ENCODE measurements around the gene HOXD10.

The HOXD10 gene

DNA sequence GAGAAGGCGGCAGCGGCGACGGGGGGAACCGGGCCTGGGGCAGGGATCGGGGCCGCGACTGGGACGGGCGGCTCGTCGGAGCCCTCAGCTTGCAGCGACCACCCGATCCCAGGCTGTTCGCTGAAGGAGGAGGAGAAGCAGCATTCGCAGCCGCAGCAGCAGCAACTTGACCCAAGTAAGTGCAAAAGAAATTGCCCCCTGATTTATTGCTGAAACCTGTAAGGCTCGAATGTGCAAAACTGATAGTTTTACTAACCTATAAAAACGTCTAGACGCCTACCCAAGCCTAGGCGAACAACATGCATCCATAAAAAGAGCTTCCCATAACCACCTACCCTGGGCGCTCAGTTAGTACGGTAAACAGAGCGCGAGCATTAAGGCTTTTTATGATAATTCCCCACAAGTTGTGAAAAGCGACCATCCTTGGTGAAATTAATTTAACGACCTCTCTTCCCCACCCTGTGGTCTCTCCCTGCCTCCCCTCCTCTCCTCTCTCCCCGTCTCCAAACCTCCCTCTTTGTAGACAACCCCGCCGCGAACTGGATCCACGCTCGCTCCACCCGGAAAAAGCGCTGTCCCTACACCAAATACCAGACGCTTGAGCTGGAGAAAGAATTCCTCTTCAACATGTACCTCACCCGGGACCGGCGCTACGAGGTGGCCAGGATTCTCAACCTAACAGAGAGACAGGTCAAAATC is 7.0 kb downstream of the HOXD10 start:
- DNase-seq: no peak

DNA sequence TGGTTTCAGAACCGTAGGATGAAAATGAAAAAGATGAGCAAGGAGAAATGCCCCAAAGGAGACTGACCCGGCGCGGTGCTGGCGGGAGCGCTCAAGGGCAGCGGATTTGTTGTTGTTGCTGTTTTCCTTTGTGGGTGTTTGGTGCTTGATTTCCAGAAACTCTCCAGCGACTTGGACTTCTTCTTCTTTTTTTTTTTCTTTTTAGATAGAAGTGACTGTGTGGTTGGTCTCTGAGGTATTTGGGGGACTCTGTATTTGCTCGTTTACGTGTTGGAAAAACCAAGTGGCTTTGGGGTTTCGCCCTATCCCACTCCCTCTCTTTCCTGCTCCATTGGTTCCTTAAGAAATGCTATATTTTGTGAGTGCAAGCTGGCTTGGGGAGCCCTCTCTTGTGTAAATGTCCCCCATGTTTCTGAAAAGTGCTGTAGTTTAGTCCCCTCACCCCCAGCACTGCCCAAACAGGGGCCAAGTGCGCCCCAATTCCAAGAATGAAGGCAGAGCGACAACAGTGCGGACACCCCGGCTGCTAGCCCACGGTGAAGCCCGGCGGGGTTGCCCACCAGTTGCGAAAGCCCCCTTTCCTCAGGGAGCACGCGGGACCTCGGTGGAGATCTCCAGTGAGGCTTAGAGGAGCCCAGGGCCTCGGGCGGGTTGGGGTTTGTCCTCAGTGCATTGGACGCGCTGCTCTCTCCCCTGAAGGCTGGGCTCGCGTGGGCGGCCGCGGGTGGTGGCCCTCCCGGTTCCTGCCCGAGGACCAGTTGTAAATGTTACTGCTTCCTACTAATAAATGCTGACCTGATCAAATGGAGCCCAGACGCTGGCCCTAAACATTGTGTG is 7.8 kb downstream of the HOXD10 start:
- no peak for DNase-seq

DNA sequence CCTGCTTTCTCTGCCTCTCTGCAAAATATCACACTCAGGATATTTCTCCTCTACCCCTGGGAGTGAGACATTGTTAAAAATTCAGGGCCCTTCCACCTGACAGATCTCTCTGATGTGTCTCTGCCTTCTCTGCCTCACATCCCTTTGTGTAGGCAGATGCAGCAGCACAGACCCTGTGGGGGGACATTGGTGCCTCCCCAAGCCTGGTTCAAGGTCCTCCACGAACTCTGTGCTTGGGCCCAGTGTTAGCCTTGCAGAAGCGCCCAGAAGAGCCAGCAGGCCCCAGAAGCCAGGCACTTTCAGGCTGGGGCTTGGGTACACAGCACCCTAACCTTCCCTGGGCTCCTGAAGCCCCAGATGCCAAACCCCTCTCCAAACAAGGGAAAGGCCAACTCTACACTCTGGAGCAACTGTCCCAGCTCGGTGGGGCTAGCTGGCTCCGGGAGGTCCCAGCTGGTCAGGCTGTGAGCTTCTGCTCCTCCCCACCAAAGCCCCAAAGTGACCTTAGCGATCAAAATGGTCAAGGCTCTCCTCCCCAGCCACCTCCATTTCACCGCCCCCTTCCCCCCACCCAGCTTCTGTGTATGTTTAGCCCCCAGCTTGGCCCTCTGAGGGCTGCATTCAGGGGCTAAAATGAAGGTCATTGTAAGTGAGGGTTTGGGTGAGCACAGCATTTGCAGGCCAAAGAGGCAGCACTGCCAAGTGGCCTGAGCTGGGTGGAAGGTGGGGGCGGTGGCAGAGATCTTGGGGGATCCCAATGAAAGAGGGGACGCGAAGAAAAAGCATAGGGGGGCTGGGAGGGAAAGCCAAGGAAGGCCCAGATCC is 8.6 kb downstream of the HOXD10 start:
- DNase-seq: no peak

DNA sequence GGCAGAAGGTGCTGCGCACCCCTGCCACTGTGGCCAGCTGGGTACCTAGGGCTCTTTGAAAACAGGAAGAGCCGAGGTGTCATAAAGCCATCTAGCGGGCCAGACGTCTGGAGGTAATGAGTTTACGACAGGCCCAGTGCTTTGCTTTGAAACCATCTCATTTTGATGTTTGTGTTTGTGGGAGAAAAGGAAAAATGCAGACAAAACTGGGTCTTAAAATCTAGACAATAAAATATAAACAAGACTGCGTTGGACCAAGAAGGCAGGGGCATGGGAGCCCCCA is 9.1 kb downstream of the HOXD10 start:
- no peak for DNase-seq

DNA sequence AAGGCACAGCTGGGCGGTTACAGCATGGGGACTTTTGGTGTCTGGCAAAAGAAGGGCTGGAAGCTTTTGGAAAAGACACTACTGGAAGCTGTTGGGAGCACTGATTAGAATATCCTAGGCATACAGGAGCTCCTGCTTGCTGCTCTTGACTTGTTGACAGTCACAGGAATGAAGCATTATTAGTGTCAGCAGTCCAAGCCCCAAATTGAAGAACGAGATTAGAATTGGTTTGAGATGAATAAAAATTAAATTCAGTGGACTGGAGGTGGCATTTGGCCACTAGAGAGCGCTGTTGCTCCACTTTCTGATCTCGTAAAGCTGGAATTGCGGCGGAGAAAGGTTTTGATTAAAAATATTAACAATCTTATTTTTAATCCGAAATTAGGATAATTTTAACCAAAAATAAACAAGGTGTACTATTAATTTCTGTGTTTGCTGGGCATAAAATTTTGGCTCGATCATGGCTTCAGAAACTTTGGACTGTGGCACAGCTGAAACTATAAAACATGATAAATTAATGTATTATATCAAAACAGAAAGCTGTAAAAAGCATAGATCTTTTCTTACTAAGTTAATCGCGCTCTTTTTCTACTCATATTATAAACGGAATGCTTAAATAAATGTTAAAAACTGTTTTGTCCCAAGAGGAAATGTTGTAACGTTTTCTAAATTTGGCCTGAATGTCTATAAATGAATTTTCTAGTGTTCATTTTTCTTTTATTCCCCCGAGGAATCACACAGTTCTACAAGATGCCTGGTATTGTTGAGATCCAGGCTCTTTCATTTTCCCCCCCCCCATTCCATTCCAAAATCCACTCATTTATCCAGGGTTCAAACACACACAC is 10.6 kb downstream of the HOXD10 start:
- peak; percentile 68 for DNase-seq

DNA sequence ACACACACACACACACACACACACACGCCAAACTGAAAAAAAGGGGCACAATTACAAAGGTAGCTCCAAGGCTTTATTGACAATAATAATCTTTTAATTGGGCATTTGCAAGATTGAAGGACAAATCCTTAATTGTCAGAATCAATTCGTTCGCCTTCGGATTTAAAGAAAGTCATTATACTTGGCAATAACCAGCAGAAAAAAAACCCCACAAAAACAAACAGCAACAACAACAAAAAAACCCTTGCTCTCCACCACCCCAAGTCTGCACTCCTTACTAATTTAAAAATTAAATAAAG is 11.1 kb downstream of the HOXD10 start:
- DNase-seq: no peak

DNA sequence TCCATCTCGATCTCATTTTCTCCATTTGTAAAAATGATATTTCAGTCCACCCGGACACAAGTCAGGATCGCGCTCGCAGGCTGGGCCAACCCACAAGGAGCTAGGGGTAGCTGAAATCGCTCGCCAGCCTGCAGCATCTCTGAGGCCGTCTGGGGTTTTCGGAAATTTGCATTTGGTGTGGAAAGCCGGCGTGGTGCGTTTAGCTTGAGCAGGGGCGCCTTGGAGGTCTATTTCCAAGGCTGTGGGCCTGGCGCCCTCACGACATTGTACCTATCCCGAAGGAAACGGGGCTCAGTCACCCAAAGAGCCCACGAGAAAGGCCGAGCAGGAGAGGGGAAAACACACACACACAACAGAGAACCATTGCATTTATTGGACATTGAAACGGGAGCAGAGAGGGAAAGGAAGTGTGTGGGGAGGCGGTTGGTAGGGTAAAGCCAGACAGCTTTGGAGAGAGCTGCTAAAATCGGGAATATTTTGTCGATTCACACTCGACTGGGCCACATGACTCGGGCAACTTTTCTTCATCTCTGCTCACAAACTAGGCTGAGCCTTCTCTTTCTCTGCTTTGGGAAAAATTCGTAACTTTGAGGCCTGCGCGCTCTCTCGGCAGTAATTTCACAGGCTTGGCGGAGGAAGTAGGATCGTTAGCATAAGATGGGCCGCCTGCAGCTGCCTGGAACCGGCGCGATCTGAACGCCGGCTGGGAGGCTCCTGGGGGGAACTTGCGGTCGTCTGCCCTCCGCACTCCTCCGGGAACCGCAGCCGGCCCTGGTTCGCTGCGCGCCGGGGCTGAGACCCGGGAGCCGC is 11.8 kb downstream of the HOXD10 start:
- DNase-seq: no peak

DNA sequence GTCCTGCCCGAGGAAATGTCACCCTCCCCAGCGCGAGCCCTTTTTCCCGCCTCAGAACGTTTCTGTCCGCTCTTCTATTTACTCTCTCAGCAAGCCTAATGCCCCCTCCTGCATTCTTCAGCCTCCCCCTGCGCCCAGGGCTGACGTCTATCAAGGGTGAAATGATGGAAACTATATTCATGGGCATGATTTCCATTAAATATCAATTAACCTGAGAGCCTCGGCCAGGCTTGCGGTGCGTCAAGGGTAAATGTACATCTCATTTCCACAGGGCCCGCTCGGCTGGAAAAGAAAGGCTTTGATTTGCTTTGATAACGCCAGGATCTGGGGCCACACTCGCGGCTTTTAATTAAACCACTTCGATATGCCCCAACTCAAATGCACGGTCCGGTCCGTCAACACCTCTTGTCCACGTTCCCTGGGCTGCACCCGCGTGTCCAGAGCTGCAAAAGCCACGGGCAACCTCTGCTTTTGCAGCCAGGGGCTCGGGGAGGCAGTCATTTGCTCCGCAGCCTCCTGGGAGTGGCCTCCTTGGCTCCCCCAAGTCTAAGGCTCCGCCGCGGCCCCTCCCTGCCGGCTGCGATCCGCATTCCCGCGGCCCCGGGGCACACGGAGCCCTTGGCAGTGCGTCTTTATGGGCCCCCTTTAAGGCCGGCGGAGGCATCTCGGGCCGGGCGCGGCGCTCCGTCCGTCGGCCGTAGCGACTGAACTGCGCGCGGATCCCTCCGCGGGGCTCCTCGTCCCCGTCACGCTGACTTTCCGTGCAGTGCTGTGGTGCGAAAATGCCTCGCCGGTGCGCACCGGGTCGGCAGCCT is 12.6 kb downstream of the HOXD10 start, which contains the start of gene HOXD8:
TSS of gene HOXD8 (plus strand) at position 724 of the 815 bp plus-strand sequence. CDS start 662 bp downstream, outside the sequence.
- no peak for DNase-seq

DNA sequence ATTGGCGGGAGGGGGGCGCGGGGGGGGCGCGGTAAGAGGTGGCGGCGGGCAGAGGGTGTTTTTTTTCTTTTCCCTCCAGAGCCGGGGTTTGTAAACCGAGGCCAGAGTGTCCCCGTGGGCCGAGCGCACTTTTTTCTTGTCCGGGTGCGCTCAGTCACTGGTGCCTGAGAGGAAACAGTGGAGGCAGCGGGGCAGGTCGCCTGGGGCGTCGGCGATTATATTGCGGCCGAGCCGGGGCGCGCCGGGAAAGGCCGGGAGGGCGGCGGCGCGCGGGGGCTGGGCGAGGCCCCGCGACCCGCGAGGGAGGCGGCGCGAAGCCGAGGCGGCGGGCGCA is 13.2 kb downstream of the HOXD10 start:
- no peak for DNase-seq

DNA sequence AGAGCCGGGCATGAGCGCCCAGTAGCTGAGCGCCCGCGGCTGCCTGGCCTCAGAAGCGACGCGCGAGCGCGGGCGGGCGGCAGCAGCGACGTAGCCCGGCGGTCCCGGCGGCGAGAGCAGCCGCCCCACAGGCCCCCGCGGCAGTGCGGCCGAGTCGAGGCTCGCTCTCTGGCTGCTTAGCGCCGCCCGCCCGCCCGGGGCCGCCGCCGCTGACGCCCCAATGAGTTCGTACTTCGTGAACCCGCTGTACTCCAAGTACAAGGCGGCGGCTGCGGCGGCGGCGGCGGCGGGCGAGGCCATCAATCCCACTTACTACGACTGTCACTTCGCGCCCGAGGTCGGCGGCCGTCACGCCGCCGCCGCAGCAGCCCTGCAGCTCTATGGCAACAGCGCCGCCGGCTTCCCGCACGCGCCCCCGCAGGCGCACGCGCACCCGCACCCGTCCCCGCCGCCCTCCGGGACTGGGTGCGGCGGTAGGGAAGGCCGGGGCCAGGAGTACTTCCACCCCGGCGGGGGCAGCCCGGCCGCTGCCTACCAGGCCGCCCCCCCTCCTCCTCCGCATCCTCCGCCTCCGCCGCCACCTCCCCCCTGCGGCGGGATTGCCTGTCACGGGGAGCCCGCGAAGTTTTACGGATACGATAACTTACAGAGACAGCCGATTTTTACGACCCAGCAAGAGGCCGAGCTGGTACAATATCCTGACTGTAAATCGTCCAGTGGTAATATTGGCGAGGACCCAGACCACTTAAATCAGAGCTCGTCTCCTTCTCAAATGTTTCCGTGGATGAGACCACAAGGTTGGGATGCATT is 13.8 kb downstream of the HOXD10 start:
- no peak for DNase-seq

DNA sequence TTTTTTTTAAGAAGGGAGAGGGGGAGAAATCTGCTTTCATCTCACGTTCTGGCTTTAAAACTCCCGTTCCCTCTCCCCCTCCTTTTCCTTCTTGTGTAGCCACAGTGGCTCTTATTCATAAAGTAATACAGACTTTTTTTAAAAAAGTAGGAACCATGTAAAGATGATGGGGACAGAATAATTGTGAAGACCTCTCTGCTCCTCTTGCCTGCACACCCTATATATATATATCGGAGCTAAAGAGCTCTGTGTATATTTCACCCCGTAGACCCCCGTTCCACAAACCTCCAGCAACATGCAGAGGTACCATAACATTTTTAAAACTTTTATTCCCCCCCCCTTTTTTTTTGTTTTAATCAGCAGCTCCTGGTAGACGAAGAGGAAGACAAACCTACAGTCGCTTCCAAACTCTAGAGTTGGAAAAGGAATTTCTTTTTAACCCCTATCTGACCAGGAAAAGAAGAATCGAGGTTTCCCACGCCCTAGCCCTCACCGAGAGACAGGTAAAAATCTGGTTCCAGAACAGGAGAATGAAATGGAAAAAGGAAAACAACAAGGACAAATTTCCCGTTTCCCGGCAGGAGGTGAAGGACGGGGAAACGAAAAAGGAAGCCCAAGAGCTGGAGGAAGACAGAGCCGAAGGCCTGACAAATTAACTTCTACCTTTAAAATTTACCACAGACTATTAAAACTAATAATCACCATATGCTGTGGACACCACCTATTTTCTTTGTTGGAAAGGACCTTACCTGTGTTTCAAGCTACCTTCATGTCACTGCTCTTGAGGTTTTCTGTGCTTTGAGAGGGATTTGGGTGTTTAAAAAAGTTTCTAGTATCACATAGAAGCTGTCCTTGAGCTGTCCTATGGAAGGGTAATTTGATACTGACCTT is 14.6 kb downstream of the HOXD10 start:
- no peak for DNase-seq

DNA sequence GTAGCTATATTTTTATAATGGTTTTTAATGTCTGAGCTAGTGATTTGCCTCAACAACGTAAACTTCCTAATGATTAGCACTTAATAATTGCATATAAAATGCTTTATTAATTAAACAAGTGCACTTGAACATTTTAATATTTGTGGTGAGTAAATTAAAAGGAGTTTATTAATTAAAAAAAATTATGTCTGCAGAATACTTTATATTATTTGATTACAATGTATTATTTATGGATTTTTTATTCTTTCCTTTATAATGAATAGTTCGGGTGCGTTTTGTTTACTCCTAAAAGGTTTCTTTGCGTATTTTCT is 15.2 kb downstream of the HOXD10 start:
- DNase-seq: no peak

DNA sequence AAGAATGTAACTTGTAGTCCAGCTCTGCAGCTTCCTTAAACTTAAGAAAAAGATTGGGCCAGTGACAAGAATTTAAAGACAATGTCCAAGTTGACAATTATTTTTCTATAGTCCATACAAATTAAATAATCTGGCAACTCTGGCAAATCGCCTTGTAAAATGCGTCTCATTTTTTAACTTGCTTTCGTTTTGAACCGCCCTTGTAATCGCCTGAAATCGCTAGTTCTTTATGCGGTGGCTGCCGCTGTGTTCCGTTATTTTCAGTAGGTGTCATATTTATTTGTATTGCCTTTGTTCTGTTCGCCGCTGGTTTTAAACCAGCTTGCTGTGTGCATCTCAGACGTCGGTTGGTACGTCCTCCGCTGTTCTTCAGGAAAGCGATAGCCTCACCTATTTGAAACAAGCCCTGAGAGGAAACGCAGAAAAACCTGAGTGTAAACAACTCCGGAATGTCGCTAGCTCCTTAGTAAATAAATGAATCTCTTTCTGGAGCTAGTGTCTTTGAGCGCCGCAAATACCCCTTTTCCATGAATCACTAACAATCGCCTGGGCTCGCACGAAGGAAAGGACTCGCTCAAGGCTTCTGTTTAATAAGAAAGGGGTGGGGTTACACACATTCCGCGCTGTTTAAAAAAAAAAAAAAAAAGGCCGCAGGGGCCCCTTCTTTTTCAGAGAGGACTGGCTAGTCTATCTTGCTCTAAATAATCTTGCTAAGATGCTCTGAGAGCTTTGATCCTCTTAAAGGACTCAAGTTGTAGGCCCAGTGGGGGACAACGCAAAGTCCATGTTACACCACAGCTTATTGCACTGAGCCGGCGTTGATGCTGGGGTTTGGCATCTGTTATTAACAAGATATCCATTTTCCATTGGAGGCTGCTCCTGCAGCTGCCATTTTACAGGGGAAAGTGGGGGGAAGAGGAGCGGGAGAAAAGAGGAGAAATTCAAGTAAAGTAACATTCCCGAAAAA is 15.9 kb downstream of the HOXD10 start:
- no peak for DNase-seq

DNA sequence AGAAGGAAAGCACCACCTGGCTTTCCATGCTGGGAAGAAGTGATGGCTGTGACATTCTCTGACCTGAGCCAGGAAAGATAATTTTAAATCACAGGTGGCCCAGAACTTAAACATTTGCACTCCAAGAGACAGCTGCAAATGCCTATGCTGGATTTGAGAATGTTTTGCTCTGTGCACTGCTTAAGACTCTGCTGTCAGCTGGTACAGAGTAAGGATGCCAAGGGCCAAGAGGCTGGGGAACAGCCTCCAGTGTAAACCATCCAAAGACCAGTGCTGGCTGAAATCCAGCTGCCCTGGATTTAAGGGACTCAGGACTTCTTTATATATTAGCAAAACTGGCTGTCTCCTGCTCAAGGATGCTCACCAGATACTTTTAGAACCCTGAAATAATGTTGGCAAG is 16.8 kb downstream of the HOXD10 start:
- no peak for DNase-seq

DNA sequence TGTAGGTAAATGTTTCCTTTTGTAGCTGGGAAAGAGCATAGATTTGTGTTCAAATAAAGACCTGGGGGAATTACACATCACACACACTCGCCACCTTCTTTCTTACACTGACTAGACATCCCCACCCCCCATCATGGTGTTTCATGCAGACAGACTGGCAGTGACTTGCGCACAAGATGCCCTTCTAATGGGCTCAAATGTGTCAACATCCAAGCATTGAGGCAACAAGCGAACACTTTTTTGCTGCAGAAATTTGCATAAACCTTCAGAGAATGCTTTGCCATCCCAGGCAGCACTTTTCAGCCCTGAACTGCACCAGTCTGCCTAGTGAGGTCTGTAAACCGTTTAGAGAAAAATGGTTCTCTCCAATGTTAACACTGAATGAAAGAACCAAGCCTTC is 17.5 kb downstream of the HOXD10 start:
- DNase-seq: no peak

DNA sequence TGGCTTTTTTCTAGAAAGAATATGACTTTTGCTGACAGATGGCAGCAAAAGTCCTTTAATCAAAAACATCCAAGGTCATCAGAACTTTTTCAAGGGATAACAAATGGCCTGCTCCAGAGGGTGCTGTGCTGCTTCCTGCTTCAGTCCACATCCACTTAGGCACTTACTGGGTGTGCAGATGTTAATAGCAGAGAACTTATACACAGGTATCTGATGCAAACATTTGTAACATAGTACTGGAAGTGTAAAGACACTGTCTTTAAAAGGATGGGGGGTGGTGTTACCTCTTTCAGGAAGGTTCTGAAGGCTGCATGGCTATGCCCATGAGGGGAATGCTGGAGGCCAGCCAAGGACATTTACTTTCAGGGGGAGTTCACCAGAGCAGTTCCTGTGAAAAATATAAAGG is 18.5 kb downstream of the HOXD10 start:
- DNase-seq: no peak

DNA sequence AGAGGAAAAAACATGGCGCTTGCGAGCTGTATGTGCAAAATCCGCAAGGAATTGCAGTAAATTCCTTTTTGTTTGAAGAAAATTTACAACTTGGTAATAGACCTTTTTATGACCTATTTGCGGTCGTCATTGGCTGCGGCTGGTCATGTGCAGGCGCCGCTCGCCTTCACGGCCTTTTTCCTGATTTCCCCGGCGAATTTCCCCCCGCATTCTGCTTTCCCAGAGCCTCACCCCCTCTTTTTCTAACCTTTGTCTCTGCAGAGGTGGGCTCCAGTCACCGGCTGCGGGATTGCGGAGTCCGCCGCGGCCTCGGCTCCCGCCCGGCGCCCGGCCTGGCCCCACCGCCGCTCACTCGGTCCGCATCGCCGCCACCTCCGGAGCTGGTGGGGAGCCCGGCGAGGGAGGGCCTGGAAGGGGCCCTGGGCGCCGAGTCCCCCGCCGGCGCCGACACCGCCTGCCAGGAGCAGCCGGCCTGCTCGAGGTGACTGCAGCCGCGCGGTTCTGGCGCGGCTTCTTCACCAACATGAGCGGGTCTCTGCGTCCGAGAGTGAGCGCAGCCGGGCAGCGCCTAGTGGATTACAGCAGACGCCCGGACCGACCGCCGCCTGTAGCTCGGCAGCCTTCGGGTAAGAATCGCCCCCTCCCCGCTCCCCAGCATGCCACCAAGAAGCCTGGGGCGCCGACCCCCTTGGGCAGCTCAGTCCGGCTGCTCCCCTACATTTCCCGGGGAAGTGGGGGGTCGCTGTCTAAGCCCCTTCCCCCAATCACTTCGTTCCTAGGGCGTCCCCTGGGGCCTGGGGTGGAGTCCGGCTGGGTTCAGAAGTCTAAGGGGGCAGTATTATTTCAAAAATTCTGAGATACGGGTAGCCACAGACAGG is 20.0 kb downstream of the HOXD10 start:
- DNase-seq: no peak

Measured in RPMI8226 (cell line).